H1 (cell line): Measurements from ENCODE around the gene HSD17B2. TPM values are rescaled to one million over a fixed set of nuclear protein-coding genes. Genes with fewer than 3 reads are reported as not detected.

ENCODE experiments used
- CTCF ChIA-PET: fragments of 300-600 bp; sonication (Branson Sonifier 250); formaldehyde crosslinking; loops from one replicate; lab custom pipeline; 2021; ENCODE audit not compliant: partially characterized antibody; lab: Charles Lee
- POLR2A ChIA-PET: fragments of 300-600 bp; sonication (Branson Sonifier 250); formaldehyde crosslinking; loops from one replicate; lab custom pipeline; 2021; ENCODE audit warnings: inconsistent platforms; ENCODE audit not compliant: partially characterized antibody; lab: Charles Lee
- DNase-seq, 2 experiments: peaks; one replicate each; pipeline versions ENCODE4 v3.0.0 to v3.0.0-alpha.2; 2010 to 2022; ENCODE audit warnings: low spot score in 2 of 2, low read depth in 1 of 2, mixed read lengths in 1 of 2
- FAIRE-seq: peaks from 2 replicates; lab custom pipeline; 2011; peaks lifted over from hg19 to GRCh38; lab: Jason Lieb, UNC
- H2AFZ ChIP-seq: 2 replicates; pipeline ENCODE4 v1.8.1; 2012; ENCODE audit warnings: low read length, inconsistent platforms
- H2AK5ac ChIP-seq: 2 replicates; pipeline ENCODE4 v1.6.1; 2013; ENCODE audit warnings: low read depth, low read length
- H2BK120ac ChIP-seq: replicated peaks from 2 replicates; pipeline ENCODE3; 2013; ENCODE audit warnings: low read depth, low read length, inconsistent platforms
- H2BK12ac ChIP-seq: 2 replicates; pipeline ENCODE4 v1.6.1; 2013; ENCODE audit warnings: low read depth, low read length
- H2BK15ac ChIP-seq: 2 replicates; pipeline ENCODE4 v1.6.1; 2013; ENCODE audit warnings: low read length
- H2BK20ac ChIP-seq: 2 replicates; pipeline ENCODE4 v1.6.1; 2013; ENCODE audit warnings: low read length
- H2BK5ac ChIP-seq: 2 replicates; pipeline ENCODE4 v1.6.1; 2013; ENCODE audit warnings: low read depth, low read length
- H3K14ac ChIP-seq: 2 replicates; pipeline ENCODE4 v1.6.1; 2013; ENCODE audit warnings: inconsistent platforms; ENCODE audit not compliant: insufficient read length
- H3K18ac ChIP-seq: 2 replicates; pipeline ENCODE4 v1.6.1; 2013; ENCODE audit warnings: low read length; ENCODE audit errors: extremely low read depth
- H3K23ac ChIP-seq: 2 replicates; pipeline ENCODE4 v1.6.1; 2013; ENCODE audit warnings: inconsistent platforms; ENCODE audit not compliant: insufficient read length
- H3K23me2 ChIP-seq: 2 replicates; pipeline ENCODE4 v1.6.1; 2013; ENCODE audit warnings: low read depth, low read length
- H3K27ac ChIP-seq: 2 replicates; pipeline ENCODE4 v1.6.1; 2011; ENCODE audit warnings: low read depth, low read length, inconsistent platforms
- H3K27me3 ChIP-seq, 4 experiments: replicated peaks in 1 of 4; 1 replicate in 1 of 4; 2 replicates in 3 of 4; pipeline versions ENCODE4 v1.6.1 to v1.8.1; 2011 to 2013; ENCODE audit warnings: low read length in 3 of 4, mild to moderate bottlenecking in 3 of 4, inconsistent platforms in 2 of 4, mixed read lengths in 2 of 4, moderate library complexity in 1 of 4; ENCODE audit not compliant: control insufficient read depth in 3 of 4, insufficient read depth in 3 of 4; ENCODE audit errors: extremely low read depth in 1 of 4
- H3K36me3 ChIP-seq, 4 experiments: 2 replicates each; pipeline versions ENCODE4 v1.6.1 to v1.8.1; 2011 to 2013; ENCODE audit warnings: mild to moderate bottlenecking in 4 of 4, low read length in 3 of 4, moderate library complexity in 2 of 4, control low read depth in 1 of 4, inconsistent platforms in 1 of 4; ENCODE audit not compliant: insufficient read depth in 4 of 4, control insufficient read depth in 2 of 4
- H3K4ac ChIP-seq: replicated peaks from 2 replicates; pipeline ENCODE3; 2013; ENCODE audit warnings: low read length, low read depth, mixed read lengths, inconsistent platforms; ENCODE audit not compliant: insufficient read length
- H3K4me1 ChIP-seq, 4 experiments: replicated peaks in 1 of 4; 1 replicate in 1 of 4; 2 replicates in 3 of 4; pipeline versions ENCODE4 v1.6.1 to v1.8.1; 2011 to 2013; ENCODE audit warnings: low read length in 3 of 4, inconsistent platforms in 2 of 4, mixed read lengths in 1 of 4; ENCODE audit not compliant: insufficient read depth in 4 of 4, control insufficient read depth in 3 of 4
- H3K4me2 ChIP-seq, 2 experiments: 2 replicates each; pipeline versions ENCODE4 v1.6.1 to v1.8.1; 2011 to 2013; ENCODE audit warnings: low read depth in 2 of 2, low read length in 2 of 2, control low read depth in 1 of 2, inconsistent platforms in 1 of 2, mild to moderate bottlenecking in 1 of 2; ENCODE audit not compliant: insufficient read depth in 1 of 2
- H3K4me3 ChIP-seq, 4 experiments: fragments of 200-600, 300-600 bp in 1 of 4; sonication (generic), shearing (Covaris generic), sonication (Bioruptor Twin) in 1 of 4; 2 replicates each; pipeline versions ENCODE4 v1.5.1 to v1.8.1; 2011 to 2016; ENCODE audit warnings: low read length in 4 of 4, low read depth in 3 of 4, control low read depth in 2 of 4, inconsistent platforms in 2 of 4, mild to moderate bottlenecking in 2 of 4, mixed read lengths in 1 of 4, moderate library complexity in 1 of 4; ENCODE audit not compliant: insufficient read depth in 2 of 4; ENCODE audit errors: extremely low read depth in 1 of 4
- H3K56ac ChIP-seq: replicated peaks from 2 replicates; pipeline ENCODE3; 2013; ENCODE audit warnings: low read depth, mild to moderate bottlenecking, mixed read lengths, low read length, inconsistent platforms; ENCODE audit not compliant: insufficient read length
- H3K79me1 ChIP-seq: 2 replicates; pipeline ENCODE4 v1.6.1; 2013; ENCODE audit warnings: low read depth, low read length, control low read depth
- H3K79me2 ChIP-seq, 2 experiments: 2 replicates each; pipeline versions ENCODE4 v1.6.1 to v1.8.1; 2012 to 2013; ENCODE audit warnings: low read length in 2 of 2, mild to moderate bottlenecking in 2 of 2, inconsistent platforms in 1 of 2; ENCODE audit not compliant: insufficient read depth in 2 of 2, control insufficient read depth in 1 of 2
- H3K9ac ChIP-seq, 4 experiments: replicated peaks in 1 of 4; 1 replicate in 1 of 4; 2 replicates in 3 of 4; pipeline versions ENCODE4 v1.6.1 to v1.8.1; 2011 to 2013; ENCODE audit warnings: low read depth in 3 of 4, low read length in 3 of 4, control low read depth in 2 of 4, mild to moderate bottlenecking in 2 of 4, moderate library complexity in 2 of 4, inconsistent platforms in 1 of 4; ENCODE audit errors: extremely low read depth in 1 of 4
- H3K9me3 ChIP-seq, 2 experiments: 2 replicates each; pipeline versions ENCODE4 v1.6.1 to v1.8.1; 2012 to 2013; ENCODE audit warnings: mild to moderate bottlenecking in 2 of 2, moderate library complexity in 2 of 2, control low read depth in 1 of 2, inconsistent platforms in 1 of 2, low read depth in 1 of 2, low read length in 1 of 2, mixed read lengths in 1 of 2; ENCODE audit not compliant: insufficient read depth in 2 of 2
- H4K20me1 ChIP-seq, 2 experiments: replicated peaks in 1 of 2; 2 replicates each; pipeline versions ENCODE3 to v1.8.1; 2011 to 2013; ENCODE audit warnings: inconsistent platforms in 2 of 2, low read length in 2 of 2, mild to moderate bottlenecking in 1 of 2; ENCODE audit not compliant: insufficient read depth in 2 of 2, control insufficient read depth in 1 of 2
- H4K5ac ChIP-seq: 2 replicates; pipeline ENCODE4 v1.6.1; 2013; ENCODE audit warnings: low read length, low read depth, mixed read lengths, inconsistent platforms; ENCODE audit not compliant: insufficient read length
- H4K8ac ChIP-seq: 2 replicates; pipeline ENCODE4 v1.8.0; 2013; ENCODE audit warnings: mild to moderate bottlenecking, moderate library complexity, low read length, inconsistent platforms; ENCODE audit not compliant: insufficient read depth; ENCODE audit errors: extremely low read depth
- H4K91ac ChIP-seq: replicated peaks from 2 replicates; pipeline ENCODE3; 2013; ENCODE audit warnings: low read length, mixed read lengths, inconsistent platforms; ENCODE audit not compliant: insufficient read length
- CBX5 ChIP-seq: fragments of 300-800, 300-1000 bp; sonication (generic); IDR thresholded peaks from 2 replicates; pipeline ENCODE4 v1.7.1; 2016; ENCODE audit warnings: antibody characterized with exemption, low read length, low read depth
- EGR1 ChIP-seq: IDR thresholded peaks from 2 replicates; pipeline ENCODE4 v1.6.1; 2011; ENCODE audit warnings: low read depth, low read length, borderline replicate concordance
- EP300 ChIP-seq, 2 experiments: IDR thresholded peaks; 1 replicate in 1 of 2; 2 replicates in 1 of 2; pipeline ENCODE4 v1.6.1; 2011 to 2012; ENCODE audit warnings: low read depth in 2 of 2, low read length in 2 of 2, mild to moderate bottlenecking in 2 of 2, borderline replicate concordance in 1 of 2, inconsistent platforms in 1 of 2, moderate library complexity in 1 of 2
- FOSL1 ChIP-seq: IDR thresholded peaks from 2 replicates; pipeline ENCODE4 v1.6.1; 2011; ENCODE audit warnings: mild to moderate bottlenecking, low read depth, low read length, moderate library complexity; ENCODE audit not compliant: insufficient read depth
- NANOG ChIP-seq: IDR thresholded peaks from 2 replicates; pipeline ENCODE4 v1.6.1; 2011; ENCODE audit warnings: low read length, low read depth, mild to moderate bottlenecking, inconsistent platforms; ENCODE audit not compliant: insufficient read depth, poor library complexity, severe bottlenecking
- NRF1 ChIP-seq: IDR thresholded peaks from 2 replicates; pipeline ENCODE4 v1.6.1; 2011; ENCODE audit warnings: mild to moderate bottlenecking, low read depth, low read length, improper control_type of control experiment
- RAD21 ChIP-seq, 2 experiments: IDR thresholded peaks in 1 of 2; conservative IDR thresholded peaks in 1 of 2; 2 replicates each; pipeline ENCODE4 v1.6.1; 2011; ENCODE audit warnings: low read depth in 2 of 2, low read length in 2 of 2, improper control_type of control experiment in 1 of 2, inconsistent platforms in 1 of 2, mild to moderate bottlenecking in 1 of 2, moderate library complexity in 1 of 2
- RNF2 ChIP-seq: fragments of 200-900, 300-1000 bp; sonication (generic); IDR thresholded peaks from 2 replicates; pipeline ENCODE4 v1.7.1; 2016; ENCODE audit warnings: borderline replicate concordance, low read depth, mild to moderate bottlenecking, antibody characterized with exemption, low read length; ENCODE audit not compliant: poor library complexity, severe bottlenecking; ENCODE audit errors: missing control alignments
- SP4 ChIP-seq: IDR thresholded peaks from 2 replicates; pipeline ENCODE4 v1.6.1; 2012; ENCODE audit warnings: low read length, inconsistent platforms
- TCF12 ChIP-seq: IDR thresholded peaks from 2 replicates; pipeline ENCODE4 v1.6.1; 2011; ENCODE audit warnings: low read depth, mild to moderate bottlenecking, low read length
- USF2 ChIP-seq: IDR thresholded peaks from 2 replicates; pipeline ENCODE4 v1.6.1; 2011; ENCODE audit warnings: low read length, improper control_type of control experiment
- ZNF274 ChIP-seq: IDR thresholded peaks from 2 replicates; pipeline ENCODE4 v1.7.0; 2012; ENCODE audit warnings: low read length, borderline replicate concordance; ENCODE audit errors: extremely low read depth
- WGBS, 2 experiments: shearing (Covaris generic) in 1 of 2; methylation state at CpG; one replicate each; pipeline versions ENCODE4 v1.1.6 to v1.1.7; 2013 to 2015; ENCODE audit warnings: low lambda C conversion rate in 2 of 2, mixed read lengths in 2 of 2, inconsistent platforms in 1 of 2, low coverage in 1 of 2, missing lambda C conversion rate in 1 of 2; ENCODE audit not compliant: insufficient replicate concordance in 2 of 2, insufficient coverage in 1 of 2, insufficient read length in 1 of 2; ENCODE audit errors: extremely low coverage in 1 of 2, missing lambda C conversion rate in 1 of 2; 5-methylcytosine and 5-hydroxymethylcytosine counted together
- polyA plus RNA-seq, 7 experiments: library from polyadenylated mRNA; depleted of rRNA in 3 of 7; stranded (reverse) in 5 of 7; unstranded in 2 of 7; fragments of >200 nt in 5 of 7; fragments of 200-250 nt in 2 of 7; gene quantifications; 1 replicate in 5 of 7; 2 replicates in 1 of 7; 4 replicates in 1 of 7; pipeline versions ENCODE4 v1.2.1 to v1.2.3, GENCODE V29; 2011 to 2013; ENCODE audit warnings: missing spikeins in 2 of 7, mixed read lengths in 2 of 7
- total RNA-seq: library from RNA; stranded (reverse); fragmentation: NEBNext Ultra II Directional; extraction: Animal tissue kit (Norgen Biotek cat#: 25700); gene quantifications from 2 replicates; pipeline ENCODE4 v1.2.1, GENCODE V29; 2021

The HSD17B2 gene
- total and polyA plus RNA-seq, 2 of the 8 experiments (the other 6 are each of a cell fraction or from before 2014, with no cell fraction given) = not detected

DNA sequence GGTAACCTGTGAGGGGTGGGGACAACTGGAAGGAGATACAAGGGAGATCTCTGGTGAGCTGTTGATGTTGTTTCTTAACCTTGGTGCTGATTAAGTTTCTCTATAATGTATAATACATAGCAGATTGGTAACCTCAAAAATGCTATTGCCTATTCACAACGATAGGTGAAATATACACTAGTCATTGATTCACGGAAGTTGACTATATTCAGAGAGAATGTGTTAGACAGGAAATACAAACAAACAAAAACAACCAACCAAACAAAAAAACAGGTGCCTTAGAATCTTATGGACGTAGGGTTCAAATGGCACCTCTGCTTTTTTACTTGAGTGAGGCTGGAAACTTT is 21.5 kb downstream of the HSD17B2 start:
- peaks cover 0 to 1% (median 0%) of the 10 kb centered on the region in 4 experiments; a peak in 1 of 7 replicates for H3K27me3 ChIP-seq
- H3K4me3 ChIP-seq = no peak overlapping the region
- H2BK12ac ChIP-seq = no peak overlapping the region
- H2AK5ac ChIP-seq = no peak overlapping the region
- H3K79me2 ChIP-seq = no peaks in the 10 kb centered on the region
- no peaks in the 10 kb centered on the region for H4K20me1 ChIP-seq
- no peaks in the 10 kb centered on the region for H3K4me1 ChIP-seq
- H3K9me3 ChIP-seq = no peaks in the 10 kb centered on the region
- H3K18ac ChIP-seq = no peak overlapping the region
- no peak overlapping the region for H2BK120ac ChIP-seq
- no peak overlapping the region for H4K8ac ChIP-seq
- H3K9ac ChIP-seq = no peak overlapping the region
- H3K14ac ChIP-seq = no peak overlapping the region
- no peak for FAIRE-seq
- CTCF ChIA-PET = interaction anchor here (1.0 kb wide), 1 partner anchor 8 kb away, joined by 5 read pairs; no protein-coding TSS in a partner anchor
- DNase-seq = no peak
- WGBS, 2 experiments = 87% methylated on average over 3 of the region's 3 CpGs; no CpG with 5 or more reads in 1 of the 2 experiments
- H2AFZ ChIP-seq = no peak overlapping the region
- no peak overlapping the region for H4K91ac ChIP-seq
- no peak overlapping the region for H2BK5ac ChIP-seq
- no peak overlapping the region for H2BK15ac ChIP-seq
- no peak overlapping the region for H4K5ac ChIP-seq
- no peaks in the 10 kb centered on the region for H3K79me1 ChIP-seq
- no peak overlapping the region for H3K4ac ChIP-seq
- no peak overlapping the region for H2BK20ac ChIP-seq
- no peaks in the 10 kb centered on the region for H3K36me3 ChIP-seq
- H3K23ac ChIP-seq = no peak overlapping the region
- H3K23me2 ChIP-seq = no peaks in the 10 kb centered on the region
- H3K56ac ChIP-seq = no peak overlapping the region
- no peak overlapping the region for H3K4me2 ChIP-seq
- no peak overlapping the region for H3K27ac ChIP-seq
- POLR2A ChIA-PET = no interaction called here
- TF ChIP-seq RAD21 (IDR thresholded peaks at IDR 0.05 in 1 of 2, conservative IDR thresholded peaks at IDR 0.05 in 1 of 2; ENCODE audit: low read depth in 2 of 2, low read length in 2 of 2) (no peak), NANOG (no peak), EP300 (IDR thresholded peaks at IDR 0.05; ENCODE audit: borderline replicate concordance in 1 of 2, low read depth in 2 of 2, low read length in 2 of 2) (no peak), CBX5 (no peak), RNF2 (no peak), SP4 (no peak), NRF1 (no peak), FOSL1 (no peak), EGR1 (no peak), TCF12 (no peak), ZNF274 (no peak), USF2 (no peak)
